K562 (cell line): ENCODE measurements around the gene CD55. TPM values are rescaled to one million over a fixed set of nuclear protein-coding genes. Genes with fewer than 3 reads are reported as not detected.

Source experiments
- DPF2 ChIP-seq: fragments of 450-650 bp; IDR thresholded peaks from 2 replicates; pipeline ENCODE4 v1.6.1; 2016
- FOXA1 ChIP-seq: fragments of 450-650 bp; IDR thresholded peaks from 2 replicates; pipeline ENCODE4 v1.6.1; 2016; ENCODE audit warnings: mild to moderate bottlenecking, borderline replicate concordance
- GABPB1 ChIP-seq: sonication (generic); formaldehyde crosslinking; IDR thresholded peaks from 2 replicates; pipeline ENCODE4 v1.8.0; 2022; ENCODE audit warnings: mild to moderate bottlenecking, missing genetic modification reagents
- GTF2E2 ChIP-seq: fragments of 200-800 bp; sonication (Bioruptor generic); IDR thresholded peaks from 2 replicates; pipeline ENCODE4 v1.6.1; 2016; ENCODE audit warnings: missing genetic modification characterization, missing compliant biosample characterization
- HEY1 ChIP-seq: fragments of 250-450 bp; sonication (Bioruptor Pico); IDR thresholded peaks from 2 replicates; pipeline ENCODE4 v1.5.0; 2020; ENCODE audit warnings: mild to moderate bottlenecking, moderate library complexity, borderline replicate concordance
- MEF2A ChIP-seq: IDR thresholded peaks from 2 replicates; pipeline ENCODE4 v1.6.1; 2011; ENCODE audit warnings: low read depth, mild to moderate bottlenecking, low read length, moderate library complexity; ENCODE audit not compliant: control insufficient read depth
- NFIC ChIP-seq: fragments of 450-650 bp; IDR thresholded peaks from 2 replicates; pipeline ENCODE4 v1.6.1; 2017; ENCODE audit warnings: mild to moderate bottlenecking, inconsistent platforms
- RREB1 ChIP-seq: fragments of 250-450 bp; sonication (Bioruptor Pico); IDR thresholded peaks from 2 replicates; pipeline ENCODE4 v1.4.0; 2020
- SPI1 ChIP-seq: IDR thresholded peaks from 2 replicates; pipeline ENCODE4 v1.6.1; 2011; ENCODE audit warnings: low read depth, low read length, control low read depth, borderline replicate concordance
- YBX1 ChIP-seq: fragments of 450-650 bp; IDR thresholded peaks from 2 replicates; pipeline ENCODE4 v1.7.1; 2016; ENCODE audit warnings: mild to moderate bottlenecking
- ZBTB8A ChIP-seq: fragments of 450-650 bp; IDR thresholded peaks from 2 replicates; pipeline ENCODE4 v1.6.1; 2018; ENCODE audit warnings: mild to moderate bottlenecking, moderate library complexity; ENCODE audit not compliant: partially characterized antibody
- ZNF23 ChIP-seq: fragments of 250-450 bp; sonication (Bioruptor Pico); IDR thresholded peaks from 2 replicates; pipeline ENCODE4 v1.4.0; 2020; ENCODE audit warnings: mild to moderate bottlenecking
- ZNF75A ChIP-seq: fragments of 450-650 bp; formaldehyde crosslinking; IDR thresholded peaks from 2 replicates; pipeline ENCODE4 v1.4.0; 2020; ENCODE audit warnings: mild to moderate bottlenecking
- ZNF77 ChIP-seq: fragments of 250-450 bp; sonication (Bioruptor Pico); IDR thresholded peaks from 2 replicates; pipeline ENCODE4 v1.5.0; 2020
- polyA plus RNA-seq, 8 experiments: library from polyadenylated mRNA; depleted of rRNA in 4 of 8; stranded (reverse) in 5 of 8; unstranded in 3 of 8; fragments of >200 nt; fragmentation: Nextera tagmentation in 2 of 8; fragmentation: Illumina TruSeq in 1 of 8; extraction: Ambion mirVana in 2 of 8; extraction: Trizol in 1 of 8; gene quantifications; 2 replicates each; pipeline versions ENCODE4 v1.2.1 to v1.2.3, GENCODE V29; 2011 to 2014; ENCODE audit warnings: inconsistent platforms in 1 of 8, missing spikeins in 1 of 8
- total RNA-seq, 7 experiments: library from RNA; depleted of rRNA in 6 of 7; stranded (reverse); fragments of >200 nt in 6 of 7; fragmentation: Illumina TruSeq in 2 of 7; extraction: Trizol in 2 of 7; gene quantifications; 2 replicates each; pipeline versions ENCODE4 v1.2.1 to v1.2.3, GENCODE V29; 2011 to 2021; ENCODE audit warnings: low replicate concordance in 1 of 7
- TF ChIP-seq, protein P1 (sequence below), 2 experiments: fragments of 450-650 bp; formaldehyde crosslinking in 1 of 2; IDR thresholded peaks; 2 replicates each; pipeline versions ENCODE4 v1.4.0 to v1.6.1; 2014 to 2020; ENCODE audit warnings: mild to moderate bottlenecking in 2 of 2, borderline replicate concordance in 1 of 2, low read depth in 1 of 2

Gene CD55
- total and polyA plus RNA-seq, 9 of the 15 experiments (the other 6 are each of a cell fraction or from before 2014, with no cell fraction given), result 17.7 to 150 (median 97.0) TPM

- TF ChIP-seq, protein P1, sequence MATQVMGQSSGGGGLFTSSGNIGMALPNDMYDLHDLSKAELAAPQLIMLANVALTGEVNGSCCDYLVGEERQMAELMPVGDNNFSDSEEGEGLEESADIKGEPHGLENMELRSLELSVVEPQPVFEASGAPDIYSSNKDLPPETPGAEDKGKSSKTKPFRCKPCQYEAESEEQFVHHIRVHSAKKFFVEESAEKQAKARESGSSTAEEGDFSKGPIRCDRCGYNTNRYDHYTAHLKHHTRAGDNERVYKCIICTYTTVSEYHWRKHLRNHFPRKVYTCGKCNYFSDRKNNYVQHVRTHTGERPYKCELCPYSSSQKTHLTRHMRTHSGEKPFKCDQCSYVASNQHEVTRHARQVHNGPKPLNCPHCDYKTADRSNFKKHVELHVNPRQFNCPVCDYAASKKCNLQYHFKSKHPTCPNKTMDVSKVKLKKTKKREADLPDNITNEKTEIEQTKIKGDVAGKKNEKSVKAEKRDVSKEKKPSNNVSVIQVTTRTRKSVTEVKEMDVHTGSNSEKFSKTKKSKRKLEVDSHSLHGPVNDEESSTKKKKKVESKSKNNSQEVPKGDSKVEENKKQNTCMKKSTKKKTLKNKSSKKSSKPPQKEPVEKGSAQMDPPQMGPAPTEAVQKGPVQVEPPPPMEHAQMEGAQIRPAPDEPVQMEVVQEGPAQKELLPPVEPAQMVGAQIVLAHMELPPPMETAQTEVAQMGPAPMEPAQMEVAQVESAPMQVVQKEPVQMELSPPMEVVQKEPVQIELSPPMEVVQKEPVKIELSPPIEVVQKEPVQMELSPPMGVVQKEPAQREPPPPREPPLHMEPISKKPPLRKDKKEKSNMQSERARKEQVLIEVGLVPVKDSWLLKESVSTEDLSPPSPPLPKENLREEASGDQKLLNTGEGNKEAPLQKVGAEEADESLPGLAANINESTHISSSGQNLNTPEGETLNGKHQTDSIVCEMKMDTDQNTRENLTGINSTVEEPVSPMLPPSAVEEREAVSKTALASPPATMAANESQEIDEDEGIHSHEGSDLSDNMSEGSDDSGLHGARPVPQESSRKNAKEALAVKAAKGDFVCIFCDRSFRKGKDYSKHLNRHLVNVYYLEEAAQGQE (IDR thresholded peaks at IDR 0.05; ENCODE audit: borderline replicate concordance), result no peak
- TF ChIP-seq, protein P1 (CRISPR knock-in tag; IDR thresholded peaks at IDR 0.05; ENCODE audit: low read depth), result 0 out of 2 replicates have a peak, but pooled peaks have one; percentile 74
- TF ChIP-seq FOXA1, result no peak
- TF ChIP-seq ZNF77 (CRISPR knock-in tag), result no peak
- no peak for TF ChIP-seq ZNF23 (CRISPR knock-in tag)
- TF ChIP-seq HEY1 (CRISPR knock-in tag), result no peak
- TF ChIP-seq NFIC, result no peak
- no peak; the same call in 1 of the 2 replicates for TF ChIP-seq SPI1
- TF ChIP-seq MEF2A, result no peak
- TF ChIP-seq GABPB1, result no peak
- TF ChIP-seq ZBTB8A, result no peak
- no peak for TF ChIP-seq DPF2
- no peak for TF ChIP-seq ZNF75A (CRISPR knock-in tag)
- TF ChIP-seq GTF2E2, result no peak
- 0 out of 2 replicates have a peak, but pooled peaks have one; percentile 26 for TF ChIP-seq RREB1
- no peak for TF ChIP-seq YBX1
Measured at GRCh38 chr1:207321790-207322645, 540 bp downstream of the CD55 start (continued).
